ENCODE results near the gene SPAG17.

DNA sequence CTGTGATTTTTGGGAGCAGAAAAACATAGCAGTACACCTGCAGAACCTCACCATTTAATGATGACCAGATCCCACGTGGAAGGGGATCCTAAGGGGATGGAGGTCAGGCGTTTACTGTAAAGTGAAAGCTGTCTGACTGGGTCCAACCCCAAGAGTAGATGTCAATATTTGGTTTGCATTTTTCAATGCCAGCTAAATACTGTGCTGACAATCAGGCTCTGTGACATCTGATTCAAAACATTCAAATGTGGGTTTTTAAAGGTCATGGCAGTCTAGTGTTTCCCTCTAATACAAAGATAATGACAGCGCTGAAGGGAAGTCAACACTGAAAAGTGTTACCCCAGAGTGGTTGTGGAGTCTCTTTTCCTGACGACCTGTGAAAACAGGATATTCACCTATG is 68.1 kb downstream of the SPAG17 start:
- no peak for TF ChIP-seq POLR2A (IDR thresholded peaks at IDR 0.05)
- TF ChIP-seq, protein P1, sequence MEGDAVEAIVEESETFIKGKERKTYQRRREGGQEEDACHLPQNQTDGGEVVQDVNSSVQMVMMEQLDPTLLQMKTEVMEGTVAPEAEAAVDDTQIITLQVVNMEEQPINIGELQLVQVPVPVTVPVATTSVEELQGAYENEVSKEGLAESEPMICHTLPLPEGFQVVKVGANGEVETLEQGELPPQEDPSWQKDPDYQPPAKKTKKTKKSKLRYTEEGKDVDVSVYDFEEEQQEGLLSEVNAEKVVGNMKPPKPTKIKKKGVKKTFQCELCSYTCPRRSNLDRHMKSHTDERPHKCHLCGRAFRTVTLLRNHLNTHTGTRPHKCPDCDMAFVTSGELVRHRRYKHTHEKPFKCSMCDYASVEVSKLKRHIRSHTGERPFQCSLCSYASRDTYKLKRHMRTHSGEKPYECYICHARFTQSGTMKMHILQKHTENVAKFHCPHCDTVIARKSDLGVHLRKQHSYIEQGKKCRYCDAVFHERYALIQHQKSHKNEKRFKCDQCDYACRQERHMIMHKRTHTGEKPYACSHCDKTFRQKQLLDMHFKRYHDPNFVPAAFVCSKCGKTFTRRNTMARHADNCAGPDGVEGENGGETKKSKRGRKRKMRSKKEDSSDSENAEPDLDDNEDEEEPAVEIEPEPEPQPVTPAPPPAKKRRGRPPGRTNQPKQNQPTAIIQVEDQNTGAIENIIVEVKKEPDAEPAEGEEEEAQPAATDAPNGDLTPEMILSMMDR (IDR thresholded peaks at IDR 0.05): no peak
